Hematopoietic multipotent progenitor cell treated with erythropoietin and hydrocortisone succinate and interleukin-3 and kit ligand, for 6 days (in vitro differentiated cells): ENCODE data around the gene SCYGR7.
"Not testable (repeated sequence)": the region's sequence is repeated elsewhere in the genome, so short reads cannot be mapped to it uniquely, and the experiment has no call there.

Experiments used
- DNase-seq: peaks from one replicate; pipeline ENCODE4 v3.0.0-alpha.2; 2015

SCYGR7 gene

GRCh38 chr2:227728035-227728434 is at the start of gene SCYGR7:
TSS of gene SCYGR7 (plus strand) at chr2:227728335. CDS start at chr2:227728335, 0 bp downstream.
- DNase-seq = no peak

GRCh38 chr2:227684258-227684657 is 43.9 kb upstream of the SCYGR7 start:
- DNase-seq = no peak

GRCh38 chr2:227687189-227687588 is 40.9 kb upstream of the SCYGR7 start:
- no peak for DNase-seq

- DNase-seq = no peak
Observed at GRCh38 chr2:227696990-227697679, 31.0 kb upstream of the SCYGR7 start.

GRCh38 chr2:227701556-227701955 is 26.6 kb upstream of the SCYGR7 start:
- DNase-seq = no peak

GRCh38 chr2:227703280-227703732 is 24.8 kb upstream of the SCYGR7 start:
- no peak for DNase-seq

GRCh38 chr2:227703961-227704360 is 24.2 kb upstream of the SCYGR7 start:
- no peak for DNase-seq

- DNase-seq = no peak
Observed at GRCh38 chr2:227706859-227707258, 21.3 kb upstream of the SCYGR7 start.

- no peak for DNase-seq
Observed at GRCh38 chr2:227707390-227707789, 20.7 kb upstream of the SCYGR7 start.

- DNase-seq = no peak
Observed at GRCh38 chr2:227710986-227711385, 17.1 kb upstream of the SCYGR7 start.

GRCh38 chr2:227713291-227713690 is 14.8 kb upstream of the SCYGR7 start:
- no peak for DNase-seq

- no peak for DNase-seq
Observed at GRCh38 chr2:227716501-227716900, 11.6 kb upstream of the SCYGR7 start.

- no peak for DNase-seq
Observed at GRCh38 chr2:227717687-227718567, 10.2 kb upstream of the SCYGR7 start, which contains the start of gene SLC19A3. TSS of gene SLC19A3 (minus strand) at chr2:227718028. CDS start at chr2:227702318, 15,710 bp downstream.

- no peak for DNase-seq
Observed at GRCh38 chr2:227719641-227720040, 8.5 kb upstream of the SCYGR7 start.

GRCh38 chr2:227720680-227721079 is 7.5 kb upstream of the SCYGR7 start:
- DNase-seq = no peak

- DNase-seq = not testable (repeated sequence)
Observed at GRCh38 chr2:227722821-227723220, 5.3 kb upstream of the SCYGR7 start.

GRCh38 chr2:227724394-227725039 is 3.6 kb upstream of the SCYGR7 start, which contains the start of gene SCYGR6:
TSS of gene SCYGR6 (minus strand) at chr2:227724757. CDS start at chr2:227724757, 0 bp downstream.
- DNase-seq = no peak

GRCh38 chr2:227739351-227739750 is 11.2 kb downstream of the SCYGR7 start:
- DNase-seq = no peak

GRCh38 chr2:227740705-227741104 is 12.6 kb downstream of the SCYGR7 start:
- DNase-seq = peak; percentile 7

GRCh38 chr2:227745594-227745993 is 17.5 kb downstream of the SCYGR7 start, which contains the start of gene SCYGR8:
TSS of gene SCYGR8 (plus strand) at chr2:227745894. CDS start at chr2:227745894, 0 bp downstream.
- no peak for DNase-seq

GRCh38 chr2:227748079-227748478 is 19.9 kb downstream of the SCYGR7 start:
- no peak for DNase-seq

GRCh38 chr2:227756261-227756660 is 28.1 kb downstream of the SCYGR7 start:
- DNase-seq = not testable (repeated sequence)
